ENCODE measurements around the gene RSPH1. TPM values are rescaled to one million over a fixed set of nuclear protein-coding genes. Genes with fewer than 3 reads are reported as not detected.

The RSPH1 gene
- total RNA-seq, 1 donor from 2014 or later, result 0.82 TPM

DNA sequence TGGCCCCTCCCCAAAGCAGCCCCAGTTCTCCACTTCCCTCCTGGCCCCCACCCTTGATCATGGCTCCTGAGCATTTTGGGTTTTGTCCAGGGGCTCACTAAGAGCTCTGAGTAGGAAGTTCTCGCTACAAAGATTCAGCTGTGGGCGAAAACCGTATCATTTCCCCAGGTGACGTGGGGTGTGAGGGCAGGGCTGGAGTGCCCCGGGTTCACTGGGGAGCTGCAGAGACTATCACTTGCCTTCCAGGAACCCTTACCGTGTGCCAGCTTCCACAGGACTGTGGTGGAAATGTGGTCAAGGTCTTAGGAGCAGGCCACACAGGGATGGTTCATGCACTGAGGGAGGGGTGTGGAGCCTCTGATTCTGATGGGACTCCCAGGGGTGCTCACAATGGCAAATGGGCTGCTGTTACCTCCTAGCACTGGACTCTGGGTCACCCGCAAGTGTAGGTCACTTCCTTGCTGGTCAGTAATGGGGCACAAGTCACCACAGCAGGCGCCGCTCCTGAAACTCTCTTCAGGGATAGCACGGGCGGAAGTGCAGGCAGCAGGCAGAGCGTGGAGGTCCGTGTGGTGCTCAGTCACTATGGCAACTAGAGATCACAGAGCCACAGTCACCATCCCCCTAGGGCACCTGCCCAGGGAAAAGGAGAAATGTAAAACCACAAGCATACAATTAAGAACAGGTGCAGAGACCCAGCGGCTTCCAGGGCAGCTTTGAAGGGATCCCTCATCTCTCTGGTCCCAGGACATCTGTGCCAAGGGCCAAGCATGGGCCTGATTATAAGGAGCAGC, 35.4 kb downstream of the RSPH1 start:
- Mint-ChIP-seq H3K36me3 (ENCODE audit: low read depth, unreplicated experiment) (no peaks in the 10 kb centered on the region), H3K4me3 (ENCODE audit: unreplicated experiment) (no peak overlapping the region), H3K9me3 (ENCODE audit: unreplicated experiment) (no peaks in the 10 kb centered on the region), H3K27me3 (ENCODE audit: unreplicated experiment) (peaks cover 5% of the 10 kb centered on the region), H3K27ac (ENCODE audit: unreplicated experiment) (no peak overlapping the region), H3K4me1 (ENCODE audit: unreplicated experiment) (peaks cover 36% of the 10 kb centered on the region)
- no peak for DNase-seq (ENCODE audit: low spot score)
- TF ChIP-seq, protein P1, sequence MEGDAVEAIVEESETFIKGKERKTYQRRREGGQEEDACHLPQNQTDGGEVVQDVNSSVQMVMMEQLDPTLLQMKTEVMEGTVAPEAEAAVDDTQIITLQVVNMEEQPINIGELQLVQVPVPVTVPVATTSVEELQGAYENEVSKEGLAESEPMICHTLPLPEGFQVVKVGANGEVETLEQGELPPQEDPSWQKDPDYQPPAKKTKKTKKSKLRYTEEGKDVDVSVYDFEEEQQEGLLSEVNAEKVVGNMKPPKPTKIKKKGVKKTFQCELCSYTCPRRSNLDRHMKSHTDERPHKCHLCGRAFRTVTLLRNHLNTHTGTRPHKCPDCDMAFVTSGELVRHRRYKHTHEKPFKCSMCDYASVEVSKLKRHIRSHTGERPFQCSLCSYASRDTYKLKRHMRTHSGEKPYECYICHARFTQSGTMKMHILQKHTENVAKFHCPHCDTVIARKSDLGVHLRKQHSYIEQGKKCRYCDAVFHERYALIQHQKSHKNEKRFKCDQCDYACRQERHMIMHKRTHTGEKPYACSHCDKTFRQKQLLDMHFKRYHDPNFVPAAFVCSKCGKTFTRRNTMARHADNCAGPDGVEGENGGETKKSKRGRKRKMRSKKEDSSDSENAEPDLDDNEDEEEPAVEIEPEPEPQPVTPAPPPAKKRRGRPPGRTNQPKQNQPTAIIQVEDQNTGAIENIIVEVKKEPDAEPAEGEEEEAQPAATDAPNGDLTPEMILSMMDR (IDR thresholded peaks at IDR 0.05; ENCODE audit: unreplicated experiment), result no peak

- H3K36me3 Mint-ChIP-seq (ENCODE audit: low read depth, unreplicated experiment), result no peaks in the 10 kb centered on the region
- peaks cover 33% of the 10 kb centered on the region for H3K4me1 Mint-ChIP-seq (ENCODE audit: unreplicated experiment)
- peaks cover 3% of the 10 kb centered on the region for H3K27me3 Mint-ChIP-seq (ENCODE audit: unreplicated experiment)
- no peak overlapping the region for H3K4me3 Mint-ChIP-seq (ENCODE audit: unreplicated experiment)
- DNase-seq (ENCODE audit: low spot score), result no peak
- TF ChIP-seq, protein P1 (IDR thresholded peaks at IDR 0.05; ENCODE audit: unreplicated experiment), result no peak
- H3K27ac Mint-ChIP-seq (ENCODE audit: unreplicated experiment), result no peak overlapping the region
- H3K9me3 Mint-ChIP-seq (ENCODE audit: unreplicated experiment), result no peaks in the 10 kb centered on the region
Observed at GRCh38 chr21:42459546-42460215, 36.3 kb downstream of the RSPH1 start.

GRCh38 chr21:42459082-42459460, 37.0 kb downstream of the RSPH1 start:
- no peak overlapping the region for H3K4me3 Mint-ChIP-seq (ENCODE audit: unreplicated experiment)

DNA sequence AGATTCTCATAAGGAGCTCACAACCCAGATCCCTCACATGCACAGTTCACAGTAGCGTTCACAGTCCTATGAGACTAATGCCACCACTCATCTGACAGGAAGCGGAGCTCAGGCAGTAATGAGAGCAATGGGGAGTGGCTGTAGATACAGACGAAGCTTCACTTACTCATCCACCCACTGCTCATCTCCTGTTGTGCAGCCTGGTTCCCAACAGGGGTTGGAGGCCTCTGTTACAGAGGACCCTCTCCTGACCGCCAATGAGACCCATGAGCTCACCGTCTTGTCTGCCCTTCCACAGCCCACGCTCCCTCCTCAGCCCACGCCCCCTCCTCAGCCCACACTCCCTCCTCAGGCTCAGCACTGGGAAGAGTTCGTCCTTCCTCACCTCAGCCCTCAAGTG, 39.6 kb downstream of the RSPH1 start:
- Mint-ChIP-seq H3K27ac (ENCODE audit: unreplicated experiment) (no peak overlapping the region), H3K9me3 (ENCODE audit: unreplicated experiment) (no peaks in the 10 kb centered on the region), H3K4me3 (ENCODE audit: unreplicated experiment) (no peak overlapping the region), H3K4me1 (ENCODE audit: unreplicated experiment) (peaks cover 25% of the 10 kb centered on the region), H3K27me3 (ENCODE audit: unreplicated experiment) (peaks cover 4% of the 10 kb centered on the region), H3K36me3 (ENCODE audit: low read depth, unreplicated experiment) (no peaks in the 10 kb centered on the region)
- TF ChIP-seq, protein P1 (IDR thresholded peaks at IDR 0.05; ENCODE audit: unreplicated experiment), result no peak
- DNase-seq (ENCODE audit: low spot score), result no peak

More at GRCh38 chr21:42459082-42459460, 37.0 kb downstream of the RSPH1 start:
- H3K36me3 Mint-ChIP-seq (ENCODE audit: low read depth, unreplicated experiment), result no peaks in the 10 kb centered on the region
- H3K27ac Mint-ChIP-seq (ENCODE audit: unreplicated experiment), result no peak overlapping the region
- DNase-seq (ENCODE audit: low spot score), result no peak
- TF ChIP-seq, protein P1 (IDR thresholded peaks at IDR 0.05; ENCODE audit: unreplicated experiment), result no peak
- peaks cover 34% of the 10 kb centered on the region for H3K4me1 Mint-ChIP-seq (ENCODE audit: unreplicated experiment)
- peaks cover 4% of the 10 kb centered on the region for H3K27me3 Mint-ChIP-seq (ENCODE audit: unreplicated experiment)
- no peaks in the 10 kb centered on the region for H3K9me3 Mint-ChIP-seq (ENCODE audit: unreplicated experiment)
